GM12878 (cell line): ENCODE results near the gene COX10. TPM values are rescaled to one million over a fixed set of nuclear protein-coding genes. Genes with fewer than 3 reads are reported as not detected.
"Not testable (repeated sequence)": the region's sequence is repeated elsewhere in the genome, so short reads cannot be mapped to it uniquely, and the experiment has no call there.

Source experiments
- ATAC-seq: fragments of 200-7000 bp; cut with Tn5 transposase; 3 replicates; pipeline ENCODE4 v1.9.1; 2020; ENCODE audit warnings: mild to moderate bottlenecking, moderate library complexity
- BruUV-seq: library from RNA; stranded (reverse); fragments of 400-500 nt; replicated peaks from 2 replicates; lab custom pipeline; 2021; lab: Mats Ljungman, UMichigan
- CTCF ChIA-PET: fragments of 300-600 bp; sonication (Branson Sonifier 250); formaldehyde crosslinking; extraction: SDS; loops from one replicate; lab custom pipeline; 2021; ENCODE audit warnings: inconsistent platforms; lab: Yijun Ruan, JAX
- POLR2A ChIA-PET: fragments of 350-600 bp; formaldehyde crosslinking; extraction: SDS; loops from one replicate; lab custom pipeline; 2021; ENCODE audit warnings: inconsistent platforms; lab: Charles Lee
- RAD21 ChIA-PET: fragments of 300-600 bp; sonication (Branson Sonifier 250); formaldehyde crosslinking; loops from one replicate; lab custom pipeline; 2023; ENCODE audit warnings: antibody characterized with exemption; ENCODE audit not compliant: unreplicated experiment; lab: Charles Lee
- SMC1A ChIA-PET: fragments of 300-600 bp; sonication (Branson Sonifier 250); formaldehyde crosslinking; loops from one replicate; lab custom pipeline; 2023; ENCODE audit not compliant: unreplicated experiment, uncharacterized antibody; lab: Charles Lee
- DNase-seq: peaks from one replicate; pipeline ENCODE4 v3.0.0-alpha.2; 2011; ENCODE audit warnings: low read depth, low spot score
- FAIRE-seq: peaks from 3 replicates; lab custom pipeline; 2011; peaks lifted over from hg19 to GRCh38; lab: Jason Lieb, UNC
- H2AFZ ChIP-seq: 2 replicates; pipeline ENCODE4 v1.6.0; 2011; ENCODE audit warnings: low read depth, low read length, control low read depth; ENCODE audit not compliant: control insufficient read depth
- H3K27ac ChIP-seq: 2 replicates; pipeline ENCODE4 v1.5.1; 2011; ENCODE audit warnings: control low read depth; ENCODE audit not compliant: control insufficient read depth, insufficient read depth
- H3K27me3 ChIP-seq, 2 experiments: replicated peaks in 1 of 2; 2 replicates each; pipeline versions ENCODE4 v1.6.0 to v1.6.1; 2011; ENCODE audit warnings: low read length in 1 of 2; ENCODE audit not compliant: control insufficient read depth in 2 of 2, insufficient read depth in 2 of 2
- H3K36me3 ChIP-seq, 2 experiments: 2 replicates each; pipeline ENCODE4 v1.5.1; 2011; ENCODE audit warnings: low read length in 1 of 2; ENCODE audit not compliant: control insufficient read depth in 2 of 2, insufficient read depth in 2 of 2
- H3K4me1 ChIP-seq: 2 replicates; pipeline ENCODE4 v1.6.1; 2011; ENCODE audit warnings: mild to moderate bottlenecking, low read length, moderate library complexity, mixed read lengths; ENCODE audit not compliant: control insufficient read depth, insufficient read depth
- H3K4me2 ChIP-seq: 2 replicates; pipeline ENCODE4 v1.6.0; 2011; ENCODE audit warnings: control low read depth; ENCODE audit not compliant: control insufficient read depth, insufficient read depth
- H3K4me3 ChIP-seq: fragments of 200-600 bp; sonication (generic); 2 replicates; pipeline ENCODE4 v1.5.1; 2016
- H3K79me2 ChIP-seq: 2 replicates; pipeline ENCODE4 v1.6.0; 2011; ENCODE audit warnings: low read length; ENCODE audit not compliant: control insufficient read depth, insufficient read depth
- H3K9ac ChIP-seq: 2 replicates; pipeline ENCODE4 v1.8.0; 2011; ENCODE audit warnings: low read length, control low read depth, mixed read lengths; ENCODE audit not compliant: control insufficient read depth, insufficient read depth
- H3K9me3 ChIP-seq: replicated peaks from 3 replicates; pipeline ENCODE4 v1.5.1; 2011; ENCODE audit warnings: mild to moderate bottlenecking, low read length; ENCODE audit not compliant: control insufficient read depth, insufficient read depth
- H4K20me1 ChIP-seq: 2 replicates; pipeline ENCODE4 v1.6.0; 2011; ENCODE audit not compliant: control insufficient read depth, insufficient read depth
- FOXK2 ChIP-seq: fragments of 450-650 bp; IDR thresholded peaks from 2 replicates; pipeline ENCODE4 v1.6.1; 2017; ENCODE audit warnings: mild to moderate bottlenecking, moderate library complexity
- HCFC1 ChIP-seq: fragments of 150-350 bp; IDR thresholded peaks from 2 replicates; pipeline ENCODE4 v1.6.1; 2014; ENCODE audit warnings: low read length
- IKZF1 ChIP-seq: fragments of 450-650 bp; conservative IDR thresholded peaks from 2 replicates; pipeline ENCODE4 v1.6.1; 2017; ENCODE audit warnings: antibody characterized with exemption, mild to moderate bottlenecking
- MEF2A ChIP-seq: IDR thresholded peaks from 2 replicates; pipeline ENCODE4 v1.6.1; 2011; ENCODE audit warnings: low read depth, mild to moderate bottlenecking, low read length, moderate library complexity; ENCODE audit not compliant: insufficient read depth
- NFIC ChIP-seq: IDR thresholded peaks from 2 replicates; pipeline ENCODE4 v1.6.1; 2012; ENCODE audit warnings: low read depth, mild to moderate bottlenecking, inconsistent platforms, low read length, moderate library complexity
- TBL1XR1 ChIP-seq: IDR thresholded peaks from 2 replicates; pipeline ENCODE4 v1.6.1; 2012; ENCODE audit warnings: low read depth, low read length, improper control_type of control experiment
- ZNF24 ChIP-seq: fragments of 450-650 bp; IDR thresholded peaks from 2 replicates; pipeline ENCODE4 v1.6.1; 2017; ENCODE audit warnings: antibody characterized with exemption, mild to moderate bottlenecking
- WGBS: methylation state at CpG from one replicate; pipeline ENCODE4 v1.1.6; 2016; ENCODE audit warnings: low lambda C conversion rate; ENCODE audit not compliant: insufficient replicate concordance, insufficient coverage; ENCODE audit errors: missing lambda C conversion rate; 5-methylcytosine and 5-hydroxymethylcytosine counted together
- in situ Hi-C: fragments of 300-500 bp; cut with MboI; formaldehyde crosslinking; loops from 9 replicates; pipeline ENCODE4 v1.14.3; 2018; ENCODE audit warnings: mixed read lengths
- intact Hi-C: fragments of 100-400 bp; cut with micrococcal nuclease; formaldehyde crosslinking; loops from one replicate; pipeline ENCODE4 v1.14.2; 2022; ENCODE audit not compliant: unreplicated experiment
- polyA plus RNA-seq, 11 experiments: library from polyadenylated mRNA; depleted of rRNA in 4 of 11; unstranded in 6 of 11; stranded (reverse) in 5 of 11; fragments of >200 nt; fragmentation: Nextera tagmentation in 4 of 11; fragmentation: Illumina TruSeq in 1 of 11; extraction: Ambion mirVana in 4 of 11; extraction: Trizol in 1 of 11; gene quantifications; 1 replicate in 1 of 11; 2 replicates in 10 of 11; pipeline versions ENCODE4 v1.2.1 to v1.2.3, GENCODE V29; 2011 to 2016; ENCODE audit warnings: inconsistent platforms in 2 of 11, missing spikeins in 2 of 11, low read depth in 1 of 11
- total RNA-seq, 4 experiments: library from RNA; depleted of rRNA in 3 of 4; stranded (reverse); fragments of >200 nt in 3 of 4; fragmentation: Illumina TruSeq in 1 of 4; extraction: Trizol in 1 of 4; gene quantifications; 2 replicates each; pipeline versions ENCODE4 v1.2.1 to v1.2.3, GENCODE V29; 2013 to 2021
- TF ChIP-seq, protein P1 (sequence below): fragments of 450-650 bp; formaldehyde crosslinking; IDR thresholded peaks from 2 replicates; pipeline ENCODE4 v1.4.0; 2022; ENCODE audit warnings: mild to moderate bottlenecking, moderate library complexity

Gene COX10
- total and polyA plus RNA-seq, 10 of the 15 experiments (the other 5 are each of a cell fraction or from before 2014, with no cell fraction given): 9.6 to 29.4 (median 21.3) TPM

DNA sequence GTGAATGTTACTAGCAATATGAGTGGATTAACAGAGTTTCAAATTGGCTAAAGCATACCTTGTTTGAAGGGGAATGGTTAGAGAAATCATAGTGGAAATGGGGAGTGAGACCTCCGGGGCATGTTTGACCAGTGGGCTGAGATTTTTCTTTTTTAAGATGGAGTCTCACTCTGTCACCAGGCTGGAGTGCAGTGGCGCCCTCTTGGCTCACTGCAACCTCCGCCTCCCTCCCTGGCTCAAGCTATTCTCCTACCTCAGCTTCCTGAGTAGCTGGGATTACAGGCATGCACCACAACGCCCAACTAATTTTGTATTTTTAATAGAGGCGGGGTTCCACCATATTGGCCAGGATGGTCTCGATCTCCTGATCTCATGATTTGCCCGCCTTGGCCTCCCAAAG lies 157.7 kb downstream of the COX10 start (continued):
- no peak for TF ChIP-seq FOXK2
- no peak for TF ChIP-seq IKZF1
- TF ChIP-seq HCFC1: no peak
- no peak for TF ChIP-seq MEF2A
- TF ChIP-seq, all 136 proteins: peak for 0

DNA sequence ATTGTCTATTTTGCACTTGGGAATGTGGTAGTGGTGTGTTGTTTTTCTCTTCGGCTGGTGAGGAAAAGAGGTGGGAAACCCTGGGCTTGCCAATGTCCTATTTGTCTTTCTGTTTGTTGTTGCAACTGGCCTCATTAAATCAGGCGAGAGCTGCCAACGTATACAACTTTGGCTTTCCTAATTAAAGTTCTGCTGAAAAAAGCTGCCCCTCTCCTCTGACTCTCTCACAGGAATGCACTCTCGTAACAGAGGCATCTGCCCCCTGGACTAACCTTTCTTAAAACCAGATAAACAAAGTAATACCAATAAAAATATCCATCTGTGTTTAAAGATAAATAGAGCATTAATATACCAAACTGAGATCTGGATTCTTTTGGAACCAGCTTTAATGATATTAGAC lies 159.6 kb downstream of the COX10 start:
- Histone ChIP-seq H3K79me2 (no peaks in the 10 kb centered on the region), H3K4me2 (no peak overlapping the region), H3K4me3 (no peak overlapping the region), H3K27me3 (no peaks in the 10 kb centered on the region), H3K4me1 (no peaks in the 10 kb centered on the region), H3K36me3 (no peaks in the 10 kb centered on the region), H3K27ac (no peak overlapping the region), H2AFZ (no peak overlapping the region), H3K9me3 (no peaks in the 10 kb centered on the region), H3K9ac (no peak overlapping the region), H4K20me1 (no peaks in the 10 kb centered on the region)
- in situ Hi-C loops (no loop called here), intact Hi-C loops (no loop called here)
- CTCF ChIA-PET: no interaction called here
- SMC1A ChIA-PET: interaction anchor here (1.3 kb wide), 1 partner anchor 9 kb away, joined by 3 read pairs; no protein-coding TSS in a partner anchor
- no TSS peak for BruUV-seq
- RAD21 ChIA-PET: no interaction called here
- no peak for ATAC-seq
- POLR2A ChIA-PET: no interaction called here
- no peak for DNase-seq
- TF ChIP-seq, protein P1, sequence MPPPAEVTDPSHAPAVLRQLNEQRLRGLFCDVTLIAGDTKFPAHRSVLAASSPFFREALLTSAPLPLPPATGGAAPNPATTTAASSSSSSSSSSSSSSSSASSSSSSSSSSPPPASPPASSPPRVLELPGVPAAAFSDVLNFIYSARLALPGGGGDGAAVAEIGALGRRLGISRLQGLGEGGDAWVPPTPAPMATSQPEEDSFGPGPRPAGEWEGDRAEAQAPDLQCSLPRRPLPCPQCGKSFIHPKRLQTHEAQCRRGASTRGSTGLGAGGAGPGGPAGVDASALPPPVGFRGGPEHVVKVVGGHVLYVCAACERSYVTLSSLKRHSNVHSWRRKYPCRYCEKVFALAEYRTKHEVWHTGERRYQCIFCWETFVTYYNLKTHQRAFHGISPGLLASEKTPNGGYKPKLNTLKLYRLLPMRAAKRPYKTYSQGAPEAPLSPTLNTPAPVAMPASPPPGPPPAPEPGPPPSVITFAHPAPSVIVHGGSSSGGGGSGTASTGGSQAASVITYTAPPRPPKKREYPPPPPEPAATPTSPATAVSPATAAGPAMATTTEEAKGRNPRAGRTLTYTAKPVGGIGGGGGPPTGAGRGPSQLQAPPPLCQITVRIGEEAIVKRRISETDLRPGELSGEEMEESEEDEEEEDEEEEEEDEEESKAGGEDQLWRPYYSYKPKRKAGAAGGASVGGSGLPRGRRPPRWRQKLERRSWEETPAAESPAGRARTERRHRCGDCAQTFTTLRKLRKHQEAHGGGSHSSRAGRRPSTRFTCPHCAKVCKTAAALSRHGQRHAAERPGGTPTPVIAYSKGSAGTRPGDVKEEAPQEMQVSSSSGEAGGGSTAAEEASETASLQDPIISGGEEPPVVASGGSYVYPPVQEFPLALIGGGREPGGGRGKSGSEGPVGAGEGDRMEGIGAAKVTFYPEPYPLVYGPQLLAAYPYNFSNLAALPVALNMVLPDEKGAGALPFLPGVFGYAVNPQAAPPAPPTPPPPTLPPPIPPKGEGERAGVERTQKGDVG (CRISPR knock-in tag): no peak
- no peak for TF ChIP-seq ZNF24
- TF ChIP-seq TBL1XR1: no peak
- no peak for TF ChIP-seq NFIC
- WGBS: 81% methylated on average over 4 of the region's 4 CpGs
- no peak for FAIRE-seq

DNA sequence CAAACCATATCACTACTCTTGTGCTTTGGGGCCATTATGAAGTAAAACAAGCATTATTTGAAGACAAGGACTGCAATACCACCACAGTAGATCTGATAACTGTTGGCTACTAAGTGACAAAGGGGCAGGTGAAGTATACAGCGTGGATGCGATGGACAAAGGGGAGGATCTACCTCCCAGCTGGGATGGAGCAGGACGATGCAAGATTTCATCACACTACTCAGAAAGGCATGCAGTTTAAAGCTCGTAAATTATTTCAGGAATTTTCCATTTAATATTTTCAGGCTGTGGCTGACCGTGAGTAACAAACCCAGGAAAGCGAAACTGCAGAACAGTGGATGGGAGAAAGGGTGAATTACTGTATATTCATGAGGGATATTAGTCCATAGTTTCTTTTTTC lies 161.9 kb downstream of the COX10 start:
- ATAC-seq, H3K4me2 ChIP-seq, BruUV-seq, H3K9me3 ChIP-seq, DNase-seq, H3K79me2 ChIP-seq, H2AFZ ChIP-seq, H4K20me1 ChIP-seq, H3K9ac ChIP-seq, SMC1A ChIA-PET, H3K4me3 ChIP-seq, H3K27me3 ChIP-seq, POLR2A ChIA-PET, FAIRE-seq, RAD21 ChIA-PET, H3K36me3 ChIP-seq, H3K27ac ChIP-seq, in situ Hi-C loops, H3K4me1 ChIP-seq, intact Hi-C loops: not testable (repeated sequence)
- CTCF ChIA-PET: interaction anchor here (0.5 kb wide), 1 partner anchor 1572 kb away, joined by 3 read pairs; no protein-coding TSS in a partner anchor
- WGBS: 85% methylated on average over 4 of the region's 6 CpGs
